MCF 10A (cell line): ENCODE measurements around the gene CA9. TPM values are rescaled to one million over a fixed set of nuclear protein-coding genes. Genes with fewer than 3 reads are reported as not detected.

Source experiments
- BruUV-seq: library from RNA; stranded (reverse); fragments of 400-500 nt; replicated peaks from 2 replicates; lab custom pipeline; 2021; lab: Mats Ljungman, UMichigan
- CTCF ChIA-PET: fragments of 300-600 bp; sonication (Branson Sonifier 250); formaldehyde crosslinking; extraction: SDS; loops from one replicate; lab custom pipeline; 2021; ENCODE audit warnings: antibody characterized with exemption, inconsistent platforms; lab: Yijun Ruan, JAX
- POLR2A ChIA-PET: fragments of 300-600, 350-650 bp; sonication (Branson Sonifier 250); formaldehyde crosslinking; extraction: SDS; loops from one replicate; lab custom pipeline; 2020; ENCODE audit warnings: antibody characterized with exemption, inconsistent platforms; lab: Yijun Ruan, JAX
- DNase-seq: peaks from one replicate; pipeline ENCODE4 v3.0.0-alpha.2; 2018; ENCODE audit not compliant: unreplicated experiment
- H3K27ac Mint-ChIP-seq: one replicate; pipeline ENCODE4 v1.8.0; 2022; ENCODE audit warnings: mild to moderate bottlenecking, low read depth, mixed read lengths; ENCODE audit not compliant: unreplicated experiment
- H3K27me3 Mint-ChIP-seq: one replicate; pipeline ENCODE4 v1.8.0; 2022; ENCODE audit warnings: mixed read lengths; ENCODE audit not compliant: insufficient read depth, unreplicated experiment
- H3K36me3 Mint-ChIP-seq: one replicate; pipeline ENCODE4 v1.8.0; 2022; ENCODE audit warnings: mild to moderate bottlenecking, moderate library complexity, mixed read lengths; ENCODE audit not compliant: insufficient read depth, unreplicated experiment
- H3K4me1 Mint-ChIP-seq: one replicate; pipeline ENCODE4 v1.8.0; 2022; ENCODE audit warnings: mixed read lengths; ENCODE audit not compliant: insufficient read depth, unreplicated experiment
- H3K4me3 Mint-ChIP-seq: one replicate; pipeline ENCODE4 v1.8.0; 2022; ENCODE audit warnings: mild to moderate bottlenecking, moderate library complexity, mixed read lengths; ENCODE audit not compliant: unreplicated experiment
- H3K9me3 Mint-ChIP-seq: one replicate; pipeline ENCODE4 v1.8.0; 2022; ENCODE audit warnings: mixed read lengths; ENCODE audit not compliant: unreplicated experiment
- intact Hi-C: fragments of 100-400 bp; cut with micrococcal nuclease; formaldehyde crosslinking; loops from 2 replicates; pipeline ENCODE4 v1.14.1; 2022
- total RNA-seq: library from RNA; stranded (reverse); gene quantifications from 2 replicates; pipeline ENCODE4 v1.2.3, GENCODE V29; 2022
- TF ChIP-seq, protein P1 (sequence below): fragments of 200-600 bp; IDR thresholded peaks from one replicate; pipeline ENCODE4 v1.8.0; 2022; ENCODE audit warnings: antibody characterized with exemption, mild to moderate bottlenecking; ENCODE audit not compliant: unreplicated experiment

The CA9 gene
- total RNA-seq, 1 experiment from 2014 or later = not detected

DNA sequence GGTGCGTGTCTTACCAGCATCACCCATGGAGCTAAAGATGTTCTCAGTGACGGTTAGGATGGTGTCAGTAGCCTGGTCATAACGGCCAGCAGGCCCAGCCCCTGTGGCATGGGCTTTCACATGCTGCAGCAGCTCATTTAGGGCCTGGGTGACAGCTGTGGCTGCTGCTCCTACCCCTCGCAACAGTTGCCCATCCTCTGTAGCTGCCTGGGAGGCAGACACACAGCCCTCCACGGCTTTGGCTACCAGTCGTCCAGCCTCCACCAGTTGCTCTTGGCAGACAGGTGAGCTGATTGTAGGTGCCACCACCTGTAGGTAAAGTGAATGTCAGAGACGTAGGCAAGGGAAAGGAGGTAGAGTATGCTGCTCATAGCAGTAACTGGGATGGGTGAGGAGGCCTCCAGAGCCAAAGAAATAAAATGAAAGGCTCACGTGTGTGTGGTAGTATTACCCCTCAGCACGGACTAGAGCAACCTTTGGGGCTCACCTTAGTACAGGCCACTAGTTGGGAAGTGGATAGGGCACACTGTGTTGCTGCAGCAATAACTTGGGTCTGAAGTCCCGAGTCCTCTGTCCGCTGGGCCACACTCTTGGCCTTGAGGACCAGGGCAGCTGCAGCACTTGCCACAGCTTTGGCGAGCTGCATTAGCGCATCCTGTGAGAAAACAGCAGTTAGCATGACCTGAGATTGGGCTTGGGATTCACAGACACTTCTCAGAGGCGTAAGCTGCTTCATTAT is 43.6 kb downstream of the CA9 start:
- Mint-ChIP-seq H3K36me3 (peaks cover 91% of the 10 kb centered on the region), H3K27ac (no peak overlapping the region), H3K4me3 (no peak overlapping the region), H3K9me3 (no peaks in the 10 kb centered on the region), H3K27me3 (no peaks in the 10 kb centered on the region), H3K4me1 (peaks cover 6% of the 10 kb centered on the region)
- ChIA-PET CTCF (interaction anchor here (0.6 to 1.9 kb wide), 7 partner anchors 9 to 186 kb away, joined by 3 to 12 read pairs (median 4); no protein-coding TSS in a partner anchor), POLR2A (interaction anchor here (0.8 to 1.2 kb wide), 3 partner anchors 9 to 13 kb away, joined by 3 read pairs; no protein-coding TSS in a partner anchor)
- no TSS peak for BruUV-seq
- intact Hi-C loops = no loop called here
- DNase-seq = no peak
- TF ChIP-seq, protein P1, sequence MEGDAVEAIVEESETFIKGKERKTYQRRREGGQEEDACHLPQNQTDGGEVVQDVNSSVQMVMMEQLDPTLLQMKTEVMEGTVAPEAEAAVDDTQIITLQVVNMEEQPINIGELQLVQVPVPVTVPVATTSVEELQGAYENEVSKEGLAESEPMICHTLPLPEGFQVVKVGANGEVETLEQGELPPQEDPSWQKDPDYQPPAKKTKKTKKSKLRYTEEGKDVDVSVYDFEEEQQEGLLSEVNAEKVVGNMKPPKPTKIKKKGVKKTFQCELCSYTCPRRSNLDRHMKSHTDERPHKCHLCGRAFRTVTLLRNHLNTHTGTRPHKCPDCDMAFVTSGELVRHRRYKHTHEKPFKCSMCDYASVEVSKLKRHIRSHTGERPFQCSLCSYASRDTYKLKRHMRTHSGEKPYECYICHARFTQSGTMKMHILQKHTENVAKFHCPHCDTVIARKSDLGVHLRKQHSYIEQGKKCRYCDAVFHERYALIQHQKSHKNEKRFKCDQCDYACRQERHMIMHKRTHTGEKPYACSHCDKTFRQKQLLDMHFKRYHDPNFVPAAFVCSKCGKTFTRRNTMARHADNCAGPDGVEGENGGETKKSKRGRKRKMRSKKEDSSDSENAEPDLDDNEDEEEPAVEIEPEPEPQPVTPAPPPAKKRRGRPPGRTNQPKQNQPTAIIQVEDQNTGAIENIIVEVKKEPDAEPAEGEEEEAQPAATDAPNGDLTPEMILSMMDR = no peak

DNA sequence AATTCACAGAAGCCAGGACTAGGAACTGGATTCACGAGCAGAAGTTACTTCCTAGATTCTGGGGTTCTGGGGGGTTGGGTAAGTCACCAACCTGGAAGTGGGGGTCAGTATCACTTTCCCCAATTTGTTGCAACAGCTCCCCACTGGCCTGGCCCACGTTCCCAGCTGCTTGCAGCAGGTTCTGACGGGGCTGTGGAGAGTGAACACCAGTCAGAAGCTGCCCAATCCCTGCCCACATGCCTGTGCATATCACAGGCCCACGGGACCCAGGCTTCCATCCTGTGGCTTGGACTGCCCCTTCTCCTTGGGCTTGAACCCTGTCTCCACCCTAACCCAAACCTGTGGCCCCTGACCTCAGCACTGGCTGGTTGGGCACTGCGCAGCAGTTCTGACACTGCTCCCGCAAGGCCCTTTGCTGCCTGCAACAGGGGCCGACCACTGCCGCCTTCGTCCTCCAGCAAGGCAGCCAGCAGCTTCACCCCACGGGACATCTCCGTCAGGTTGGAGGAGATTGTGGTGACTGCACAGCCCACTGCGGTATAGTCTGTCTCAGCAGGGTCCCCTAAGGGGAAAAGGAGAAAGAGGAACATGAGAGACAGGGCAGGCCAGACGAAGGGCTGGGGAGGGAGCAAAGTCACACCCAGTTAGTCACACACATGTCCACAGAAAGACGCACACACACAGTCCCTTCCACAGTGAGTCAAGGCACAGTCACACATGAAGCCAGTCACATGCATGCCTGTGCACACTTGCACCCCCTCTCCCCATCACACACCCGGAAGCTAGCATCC is 45.2 kb downstream of the CA9 start:
- TF ChIP-seq, protein P1 = no peak
- Mint-ChIP-seq H3K36me3 (peaks cover 93% of the 10 kb centered on the region), H3K27me3 (no peaks in the 10 kb centered on the region), H3K9me3 (no peaks in the 10 kb centered on the region), H3K4me1 (peaks cover 6% of the 10 kb centered on the region), H3K4me3 (no peak overlapping the region), H3K27ac (peak overlapping the region; percentile 59)
- POLR2A ChIA-PET = interaction anchor here (0.9 to 2.0 kb wide), 2 partner anchors 10 to 13 kb away, joined by 3 to 5 read pairs; partner anchors contain the start of genes CREB3 and TLN1
- no peak for DNase-seq
- no TSS peak for BruUV-seq
- CTCF ChIA-PET = interaction anchor here (1.6 to 1.9 kb wide), 2 partner anchors 9 to 22 kb away, joined by 7 to 12 read pairs; no protein-coding TSS in a partner anchor
- intact Hi-C loops = no loop called here

DNA sequence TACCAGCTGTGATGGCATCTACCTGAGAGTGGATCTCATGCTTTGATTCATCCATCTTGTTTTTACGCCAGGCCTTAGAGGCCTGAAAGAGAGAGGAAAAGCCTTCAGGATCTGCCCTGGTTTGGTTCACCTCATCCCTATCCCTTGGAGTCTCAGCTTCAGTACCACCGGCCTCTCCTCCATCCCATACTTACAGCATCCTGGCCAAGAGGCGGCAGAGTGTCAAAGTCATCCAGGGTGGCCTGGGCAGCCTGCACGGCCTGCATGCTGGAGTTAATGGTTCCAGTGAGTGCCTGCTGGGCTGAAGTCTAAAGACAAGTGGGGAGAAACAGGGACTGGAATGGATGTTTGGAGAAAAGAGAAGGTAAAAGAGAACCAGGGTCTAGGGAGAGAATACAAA is 45.8 kb downstream of the CA9 start:
- Mint-ChIP-seq H3K4me3 (no peak overlapping the region), H3K9me3 (no peaks in the 10 kb centered on the region), H3K27ac (peak overlapping the region; percentile 4), H3K36me3 (peaks cover 92% of the 10 kb centered on the region), H3K4me1 (no peaks in the 10 kb centered on the region), H3K27me3 (no peaks in the 10 kb centered on the region)
- POLR2A ChIA-PET = interaction anchor here (2.0 kb wide), 1 partner anchor 12 kb away, joined by 5 read pairs; the partner anchor contains the start of genes CREB3 and TLN1
- intact Hi-C loops = no loop called here
- TF ChIP-seq, protein P1 = no peak
- CTCF ChIA-PET = interaction anchor here (1.9 to 3.5 kb wide), 2 partner anchors 23 kb away, joined by 12 to 24 read pairs; no protein-coding TSS in a partner anchor
- DNase-seq = no peak
- TSS peak; percentile 47 for BruUV-seq

DNA sequence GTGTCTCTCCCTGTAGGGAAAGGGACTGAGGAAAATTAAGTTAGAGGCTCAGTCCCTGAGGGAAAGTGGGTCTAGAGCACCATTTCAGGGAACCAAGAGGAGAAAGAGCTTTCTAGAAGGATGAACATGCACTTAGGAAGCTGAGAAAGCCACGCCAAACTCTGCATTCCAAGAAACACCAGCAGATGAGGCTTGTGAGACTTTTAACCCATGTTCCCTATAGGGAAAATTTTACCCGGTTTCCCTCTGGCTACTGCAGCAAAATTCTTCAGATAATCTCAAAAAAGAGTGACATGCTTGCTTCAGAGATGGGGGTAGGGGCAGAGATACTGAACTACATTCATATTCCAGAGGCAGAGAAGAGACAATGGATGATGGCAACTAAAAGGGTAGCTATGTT is 49.7 kb downstream of the CA9 start:
- Mint-ChIP-seq H3K9me3 (no peaks in the 10 kb centered on the region), H3K4me1 (peaks cover 14% of the 10 kb centered on the region), H3K36me3 (peaks cover 78% of the 10 kb centered on the region), H3K4me3 (no peak overlapping the region), H3K27ac (no peak overlapping the region), H3K27me3 (no peaks in the 10 kb centered on the region)
- intact Hi-C loops = no loop called here
- TF ChIP-seq, protein P1 = no peak
- CTCF ChIA-PET = interaction anchor here (0.6 to 10.3 kb wide), 4 partner anchors 9 to 216 kb away, joined by 3 to 136 read pairs (median 4); partner anchors contain the start of gene CREB3
- BruUV-seq = no TSS peak
- POLR2A ChIA-PET = interaction anchor here (1.7 to 4.1 kb wide), 2 partner anchors 8 to 12 kb away, joined by 4 to 15 read pairs; partner anchors contain the start of genes CREB3 and TLN1
- no peak for DNase-seq
